NCI-H748 (cell line): ENCODE measurements around the gene PITPNM1.
A peak's percentile ranks its signal among the peaks of the same experiment; 100 is the strongest.

Experiments used
- DNase-seq: peaks from one replicate; lab custom pipeline; 2025; ENCODE audit not compliant: unreplicated experiment; lab: John Stamatoyannopoulos, UW

The PITPNM1 gene

DNA sequence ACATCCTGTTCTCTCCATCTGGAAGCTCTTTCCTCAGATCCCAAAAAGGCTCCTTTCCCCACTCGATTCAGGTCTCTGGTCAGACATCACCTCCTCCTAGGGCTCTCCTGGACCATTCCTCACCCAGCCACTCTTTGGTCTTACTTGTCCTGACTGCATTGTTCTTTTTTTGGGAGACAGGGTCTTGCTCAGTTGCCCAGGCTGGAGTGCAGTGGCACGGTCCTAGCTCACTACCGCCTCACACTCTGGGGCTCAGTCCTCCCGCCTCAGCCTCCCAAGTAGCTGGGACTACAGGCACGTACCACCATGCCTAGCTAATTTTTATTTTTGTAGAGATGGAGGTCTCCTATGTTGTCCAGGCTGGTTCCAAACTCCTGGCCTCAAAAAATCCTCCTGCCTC is 59.6 kb downstream of the PITPNM1 start:
- DNase-seq: no peak

DNA sequence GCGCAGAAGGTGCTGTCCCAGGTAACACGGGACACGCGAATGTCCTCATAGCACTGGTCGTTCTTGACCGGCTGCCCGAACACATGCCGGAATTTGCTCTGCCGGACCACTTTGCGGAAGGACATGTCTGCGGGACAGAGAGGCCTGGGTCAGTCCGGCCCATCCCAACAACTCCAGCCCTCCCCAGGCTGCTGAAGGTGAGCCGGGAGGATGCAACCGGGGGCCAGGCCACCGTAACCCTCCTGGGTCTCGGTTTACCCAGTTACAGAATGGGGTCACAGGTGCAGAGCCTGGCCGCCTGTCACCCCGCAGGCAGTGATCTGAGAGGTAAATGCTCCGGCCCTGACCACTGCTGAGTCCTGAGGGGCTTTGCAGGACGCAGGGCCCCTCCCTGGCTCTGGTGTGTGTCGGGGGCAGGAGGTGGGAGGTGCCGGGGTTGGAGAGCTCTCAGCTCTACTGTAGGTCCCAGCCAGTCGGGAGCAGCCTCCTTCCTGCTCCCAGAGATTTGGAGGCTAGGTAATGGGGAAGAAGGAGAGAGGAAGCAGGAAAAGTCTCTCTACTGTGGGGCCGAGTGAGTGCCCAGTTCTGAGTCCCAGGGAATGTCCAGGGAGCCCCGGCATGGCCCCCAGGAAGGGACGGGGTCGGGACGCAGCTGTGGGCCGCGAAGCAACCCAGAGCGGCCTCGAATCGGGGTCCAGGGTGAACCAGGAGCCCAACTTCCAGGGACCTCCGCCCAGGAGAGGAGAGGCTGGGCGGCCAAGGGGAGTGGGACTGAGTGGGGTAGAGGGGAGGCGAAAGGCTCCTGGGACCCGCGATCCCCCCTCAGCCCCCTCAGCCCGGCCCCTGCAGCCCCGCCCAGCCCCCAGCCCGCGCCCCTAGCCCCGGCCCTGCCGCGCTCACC is 62.4 kb downstream of the PITPNM1 start:
- DNase-seq: peak; percentile 16
